PFSK-1 (cell line): ENCODE measurements around the gene SPDEF.

Experiments used
- FOXP2 ChIP-seq: optimal IDR thresholded peaks from 2 replicates; pipeline ENCODE3; 2011; ENCODE audit warnings: borderline replicate concordance, control low read depth, inconsistent platforms; ENCODE audit not compliant: insufficient read depth; ENCODE audit errors: extremely low read length, extremely low read depth
- POLR2AphosphoS5 ChIP-seq: IDR thresholded peaks from 2 replicates; pipeline ENCODE4 v1.6.1; 2012; ENCODE audit warnings: low read depth, mild to moderate bottlenecking, control low read depth, low read length, moderate library complexity
- REST ChIP-seq, 2 experiments: IDR thresholded peaks; 2 replicates each; pipeline versions ENCODE4 v1.6.1 to v1.8.0; 2011 to 2012; ENCODE audit warnings: low read depth in 2 of 2, low read length in 2 of 2, control low read depth in 1 of 2, inconsistent platforms in 1 of 2, mild to moderate bottlenecking in 1 of 2, moderate library complexity in 1 of 2; ENCODE audit not compliant: insufficient read depth in 1 of 2
- SIN3A ChIP-seq: IDR thresholded peaks from 2 replicates; pipeline ENCODE4 v1.6.1; 2012; ENCODE audit warnings: mild to moderate bottlenecking, low read length, moderate library complexity, borderline replicate concordance; ENCODE audit not compliant: insufficient read depth
- TAF1 ChIP-seq: IDR thresholded peaks from 2 replicates; pipeline ENCODE4 v1.6.1; 2012; ENCODE audit warnings: low read length, control low read depth, borderline replicate concordance; ENCODE audit not compliant: insufficient read depth

The SPDEF gene

GRCh38 chr6:34595332-34596184 lies 39.4 kb upstream of the SPDEF start:
- TF ChIP-seq TAF1 = no peak
- no peak for TF ChIP-seq REST (IDR thresholded peaks at IDR 0.05; ENCODE audit: insufficient read depth in 1 of 2, low read depth in 2 of 2, low read length in 2 of 2)
- no peak for TF ChIP-seq SIN3A
- TF ChIP-seq FOXP2 = no peak
- no peak for TF ChIP-seq POLR2AphosphoS5

- no peak for TF ChIP-seq SIN3A
- TF ChIP-seq TAF1 = no peak
Measured at GRCh38 chr6:34593701-34594100, 37.6 kb upstream of the SPDEF start.

DNA sequence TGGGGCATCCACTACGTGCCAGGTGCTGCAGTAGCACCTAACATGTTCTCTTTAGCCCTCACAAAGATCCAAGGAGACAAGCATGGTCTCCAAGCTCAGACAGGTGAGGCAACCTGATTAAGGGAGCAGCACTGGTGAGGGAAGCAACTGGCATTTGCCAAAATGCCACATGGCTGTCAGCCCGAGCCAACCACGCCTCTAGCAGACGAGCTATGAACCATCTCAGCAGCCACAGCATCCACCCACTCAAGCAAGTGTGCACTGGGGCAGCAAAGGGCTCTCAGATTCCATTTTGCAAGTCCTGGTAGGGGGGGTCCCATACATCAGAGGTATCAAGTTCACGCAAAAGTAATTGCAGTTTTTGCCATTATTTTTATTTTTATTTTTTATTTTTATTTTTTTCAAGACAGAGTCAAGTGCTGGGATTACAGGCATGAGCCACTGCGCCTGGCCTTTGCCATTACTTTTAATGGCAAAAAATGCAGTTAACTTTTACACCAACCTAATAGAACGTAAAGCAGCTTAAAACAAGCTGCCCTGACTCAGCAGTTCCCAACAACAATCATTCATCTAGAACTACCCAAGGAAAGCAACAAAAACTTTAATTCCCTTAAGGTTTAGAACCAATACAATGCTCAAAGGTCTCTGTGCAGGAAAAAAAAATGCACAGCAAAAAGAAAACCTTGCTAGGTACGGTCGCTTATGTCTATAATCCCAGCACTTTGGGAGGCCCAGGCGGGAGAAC lies 36.3 kb upstream of the SPDEF start:
- TF ChIP-seq SIN3A (no peak), FOXP2 (no peak), TAF1 (no peak), POLR2AphosphoS5 (no peak), REST (IDR thresholded peaks at IDR 0.05; ENCODE audit: insufficient read depth in 1 of 2, low read depth in 2 of 2, low read length in 2 of 2) (no peak)

DNA sequence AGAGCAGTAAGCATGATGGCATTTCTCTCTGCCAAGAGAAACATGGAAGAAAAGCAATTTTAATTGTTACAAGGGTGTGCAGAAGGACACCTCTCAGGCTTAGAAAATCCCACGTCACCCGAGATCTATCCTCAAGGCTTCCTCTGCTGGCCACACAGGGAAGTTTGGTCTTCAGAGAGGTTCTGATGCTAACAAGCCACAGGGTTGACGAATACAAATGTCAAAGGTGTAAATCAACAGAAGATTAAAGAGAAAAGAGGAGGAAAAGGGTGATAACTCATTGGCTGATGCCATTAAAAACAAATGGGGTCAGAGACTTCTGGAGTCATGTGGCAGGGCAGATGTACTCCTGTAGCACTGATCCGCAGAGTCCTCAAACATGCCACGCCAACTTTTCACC lies 33.6 kb upstream of the SPDEF start:
- TF ChIP-seq POLR2AphosphoS5 (no peak), FOXP2 (no peak), SIN3A (no peak), REST (IDR thresholded peaks at IDR 0.05; ENCODE audit: insufficient read depth in 1 of 2, low read depth in 2 of 2, low read length in 2 of 2) (no peak), TAF1 (no peak)

- TF ChIP-seq REST (IDR thresholded peaks at IDR 0.05; ENCODE audit: insufficient read depth in 1 of 2, low read depth in 2 of 2, low read length in 2 of 2) = no peak
- no peak for TF ChIP-seq SIN3A
- TF ChIP-seq TAF1 = no peak
- TF ChIP-seq POLR2AphosphoS5 = no peak
- TF ChIP-seq FOXP2 = no peak
Measured at GRCh38 chr6:34589140-34589539, 33.0 kb upstream of the SPDEF start.
